ENCODE results near the gene LCN2. TPM values are rescaled to one million over a fixed set of nuclear protein-coding genes. Genes with fewer than 3 reads are reported as not detected.

Gene LCN2
- 0.39 TPM in 1 of 2 replicates, not detected in the other for total RNA-seq

GRCh38 chr9:128149001-128149701 lies at the start of gene LCN2:
Gene LCN2, plus strand, starts transcription at chr9:128149453. Its CDS starts 73 bp downstream, at chr9:128149526.

GRCh38 chr9:128127568-128127989 lies 21.7 kb upstream of the LCN2 start, which contains the start of gene PTGES2:
Gene PTGES2, minus strand, starts transcription at chr9:128127729. Its CDS starts 12 bp downstream, at chr9:128127717.

GRCh38 chr9:128159784-128160602 lies 10.7 kb downstream of the LCN2 start, which contains the start of gene BBLN:
Gene BBLN, plus strand, starts transcription at chr9:128160265. Its CDS starts 143 bp downstream, at chr9:128160408.

GRCh38 chr9:128191406-128192046 lies 42.3 kb downstream of the LCN2 start, which contains the start of gene CIZ1:
Gene CIZ1, minus strand, starts transcription at chr9:128191572. Its CDS starts 715 bp downstream, at chr9:128190857.

Other genes starting within 250 kb of the LCN2 start
- 81.9 and 89.9 TPM in 2 replicates for gene ST6GALNAC6, start 249.8 kb upstream of the LCN2 start, total RNA-seq
- 46.0 and 52.7 TPM in 2 replicates for gene ST6GALNAC4, start 232.4 kb upstream of the LCN2 start, total RNA-seq
- gene PIP5KL1, start 218.7 kb upstream of the LCN2 start, total RNA-seq, result 3.8 and 3.9 TPM in 2 replicates
- gene DPM2, start 211.6 kb upstream of the LCN2 start, total RNA-seq, result 11.3 and 11.4 TPM in 2 replicates
- gene EEIG1, start 168.5 kb upstream of the LCN2 start, total RNA-seq, result 9.5 and 15.4 TPM in 2 replicates
- 6.3 and 8.8 TPM in 2 replicates for gene NAIF1, start 82.1 kb upstream of the LCN2 start, total RNA-seq
- gene SLC25A25, start 81.2 kb upstream of the LCN2 start, total RNA-seq, result 16.4 and 19.3 TPM in 2 replicates
- 31.1 and 34.2 TPM in 2 replicates for gene PTGES2, start 21.7 kb upstream of the LCN2 start, total RNA-seq
- gene BBLN, start 10.8 kb downstream of the LCN2 start, total RNA-seq, result 43.0 and 62.7 TPM in 2 replicates
- gene CIZ1, start 42.1 kb downstream of the LCN2 start, total RNA-seq, result 32.5 and 38.3 TPM in 2 replicates
- 9.4 and 16.5 TPM in 2 replicates for gene DNM1, start 53.9 kb downstream of the LCN2 start, total RNA-seq
- gene GOLGA2, start 126.6 kb downstream of the LCN2 start, total RNA-seq, result 112 and 134 TPM in 2 replicates
- gene SWI5, start 126.8 kb downstream of the LCN2 start, total RNA-seq, result 20.1 and 22.7 TPM in 2 replicates
- gene TRUB2, start 173.0 kb downstream of the LCN2 start, total RNA-seq, result 12.4 and 16.2 TPM in 2 replicates
- gene COQ4, start 173.4 kb downstream of the LCN2 start, total RNA-seq, result 29.1 and 33.7 TPM in 2 replicates
- gene SLC27A4, start 191.1 kb downstream of the LCN2 start, total RNA-seq, result 15.5 and 20.9 TPM in 2 replicates
- gene URM1, start 221.9 kb downstream of the LCN2 start, total RNA-seq, result 33.6 and 36.3 TPM in 2 replicates